Naive thymus-derived CD4-positive, alpha-beta T cell (primary cell): ENCODE data around the gene PITPNC1. TPM values are rescaled to one million over a fixed set of nuclear protein-coding genes. Genes with fewer than 3 reads are reported as not detected.
"Not testable (repeated sequence)": the region's sequence is repeated elsewhere in the genome, so short reads cannot be mapped to it uniquely, and the experiment has no call there.

Experiments
- ATAC-seq: fragments of 150-1000 bp; cut with Tn5 transposase; 2 replicates; pipeline ENCODE4 v1.10.0; 2021; ENCODE audit warnings: mild to moderate bottlenecking, moderate library complexity
- CTCF ChIA-PET: fragments of 350-600 bp; sonication (Branson Sonifier 250); formaldehyde crosslinking; loops from one replicate; lab custom pipeline; 2021; ENCODE audit warnings: antibody characterized with exemption; lab: Charles Lee
- POLR2A ChIA-PET: fragments of 350-600 bp; sonication (Branson Sonifier 250); formaldehyde crosslinking; loops from one replicate; lab custom pipeline; 2021; ENCODE audit warnings: antibody characterized with exemption, inconsistent platforms; lab: Charles Lee
- DNase-seq, 9 donors: peaks; one replicate each; pipeline versions ENCODE4 v3.0.0 to v3.0.0-alpha.2; 2020 to 2022; ENCODE audit warnings: mixed read lengths in 1 of 9
- H3K27ac ChIP-seq: one replicate; pipeline ENCODE4 v1.7.0; 2013; ENCODE audit warnings: mild to moderate bottlenecking, low read depth, low read length, moderate library complexity
- H3K27me3 ChIP-seq, 2 donors: one replicate each; pipeline ENCODE4 v1.7.0; 2013; ENCODE audit warnings: low read length in 2 of 2, mild to moderate bottlenecking in 2 of 2, moderate library complexity in 2 of 2; ENCODE audit not compliant: control insufficient read depth in 2 of 2, insufficient read depth in 2 of 2
- H3K36me3 ChIP-seq, 3 experiments: 1 replicate in 2 of 3; 2 replicates in 1 of 3; pipeline ENCODE4 v1.7.0; 2013; ENCODE audit warnings: low read length in 3 of 3, mild to moderate bottlenecking in 3 of 3, moderate library complexity in 1 of 3; ENCODE audit not compliant: insufficient read depth in 3 of 3, control insufficient read depth in 2 of 3
- H3K4me1 ChIP-seq, 2 donors: one replicate each; pipeline ENCODE4 v1.7.0; 2013; ENCODE audit warnings: low read length in 2 of 2, mild to moderate bottlenecking in 2 of 2, moderate library complexity in 1 of 2; ENCODE audit not compliant: control insufficient read depth in 2 of 2, insufficient read depth in 2 of 2
- H3K4me3 ChIP-seq: 2 replicates; pipeline ENCODE4 v1.7.0; 2013; ENCODE audit warnings: mild to moderate bottlenecking, low read length
- H3K9me3 ChIP-seq, 3 experiments: 1 replicate in 2 of 3; 2 replicates in 1 of 3; pipeline ENCODE4 v1.7.0; 2013; ENCODE audit warnings: low read length in 3 of 3; ENCODE audit not compliant: control insufficient read depth in 2 of 3
- H3K27ac Mint-ChIP-seq, 9 donors: one replicate each; pipeline ENCODE4 v1.8.0; 2020 to 2022; ENCODE audit warnings: mixed read lengths in 9 of 9, mild to moderate bottlenecking in 8 of 9, moderate library complexity in 5 of 9, inconsistent platforms in 2 of 9
- H3K27me3 Mint-ChIP-seq, 5 donors: one replicate each; pipeline ENCODE4 v1.8.0; 2021 to 2022; ENCODE audit warnings: mixed read lengths in 5 of 5, mild to moderate bottlenecking in 1 of 5
- H3K36me3 Mint-ChIP-seq, 5 donors: one replicate each; pipeline ENCODE4 v1.8.0; 2020 to 2022; ENCODE audit warnings: mixed read lengths in 5 of 5, mild to moderate bottlenecking in 3 of 5, inconsistent platforms in 1 of 5
- H3K4me1 Mint-ChIP-seq, 7 donors: one replicate each; pipeline ENCODE4 v1.8.0; 2020 to 2022; ENCODE audit warnings: mixed read lengths in 7 of 7, mild to moderate bottlenecking in 3 of 7, inconsistent platforms in 1 of 7
- H3K4me3 Mint-ChIP-seq, 10 donors: one replicate each; pipeline ENCODE4 v1.8.0; 2020 to 2022; ENCODE audit warnings: mild to moderate bottlenecking in 10 of 10, mixed read lengths in 10 of 10, moderate library complexity in 6 of 10, inconsistent platforms in 2 of 10
- H3K9me3 Mint-ChIP-seq, 11 donors: one replicate each; pipeline ENCODE4 v1.8.0; 2020 to 2022; ENCODE audit warnings: mixed read lengths in 11 of 11, mild to moderate bottlenecking in 4 of 11, inconsistent platforms in 1 of 11, moderate library complexity in 1 of 11
- intact Hi-C, 2 donors: fragments of 100-400 bp; cut with micrococcal nuclease; formaldehyde crosslinking; loops; one replicate each; pipeline ENCODE4 v1.15.1; 2023
- polyA plus RNA-seq, 2 donors: library from polyadenylated mRNA; unstranded; fragments of 300-500 nt; fragmentation: Illumina TruSeq; gene quantifications; one replicate each; pipeline ENCODE4 v1.2.3, GENCODE V29; 2021
- total RNA-seq, 6 experiments: library from RNA in 5 of 6; stranded (reverse) in 5 of 6; gene quantifications; 1 replicate in 5 of 6; 2 replicates in 1 of 6; pipeline ENCODE4 v1.2.3 and lab custom pipeline; 2021 to 2026

PITPNC1 gene
- total and polyA plus RNA-seq, 7 experiments from 2014 or later = 53.1 to 148 (median 102) TPM

DNA sequence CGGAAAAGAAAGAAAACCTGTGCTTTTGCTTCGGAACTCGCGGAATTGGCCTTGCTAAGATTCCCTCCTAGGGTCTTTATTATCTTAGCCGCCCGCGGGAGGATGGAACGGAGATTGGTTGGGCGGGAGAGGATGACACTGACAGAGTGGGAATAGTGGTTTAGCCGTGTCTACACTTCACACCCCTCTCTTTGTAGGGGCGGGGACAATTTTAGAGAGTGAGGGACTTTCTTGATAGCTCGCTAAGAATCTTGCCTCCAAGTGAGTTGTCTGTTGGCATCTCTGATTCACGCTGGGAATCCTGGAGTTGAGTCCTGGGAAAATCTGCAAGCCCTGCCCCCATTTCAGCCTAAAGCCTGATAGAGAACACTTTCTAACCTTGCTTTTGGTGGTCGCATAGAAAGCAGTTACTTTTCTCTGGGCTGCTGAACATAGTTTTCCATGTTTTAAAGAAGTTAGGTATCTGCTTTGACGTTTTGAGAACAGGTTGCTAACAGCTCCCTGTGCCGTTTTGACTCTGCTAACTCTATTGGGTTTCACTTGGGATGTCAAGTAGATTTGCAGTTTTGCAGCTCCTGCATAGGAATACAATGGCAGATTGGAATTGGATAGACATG, 341.4 kb downstream of the PITPNC1 start:
- ATAC-seq (peak; percentile 15), DNase-seq (peak in 3 of 9 donors; percentile 10 to 64 (median 52))
- H3K27ac ChIP-seq = peak overlapping the region; percentile 95
- peak overlapping the region; percentile 96 for H3K4me3 ChIP-seq
- Mint-ChIP-seq H3K27me3 (peaks cover 0 to under 1% (median 0%) of the 10 kb centered on the region in 5 donors), H3K36me3 (peaks cover 10 to 15% (median 14%) of the 10 kb centered on the region in 5 donors), H3K27ac (peak overlapping the region; percentile 96 to 100 (median 99)), H3K4me1 (peaks cover 7 to 47% (median 28%) of the 10 kb centered on the region in 7 donors), H3K9me3 (peaks cover 0 to 4% (median 0%) of the 10 kb centered on the region in 11 donors), H3K4me3 (peak overlapping the region; percentile 95 to 100 (median 100))
- POLR2A ChIA-PET = interaction anchor here (0.6 to 2.3 kb wide), 7 partner anchors 8 to 794 kb away, joined by 3 to 11 read pairs (median 5); partner anchors contain the start of genes PRKAR1A and PSMD12
- intact Hi-C loops = loop anchor here in 1 of 2 donors (5.0 kb wide), 2 partner anchors 529 to 744 kb away; partner anchors contain the start of gene AMZ2
- H3K9me3 ChIP-seq = no peaks in the 10 kb centered on the region
- peaks cover 14 to 20% of the 10 kb centered on the region in 2 donors for H3K4me1 ChIP-seq
- CTCF ChIA-PET = interaction anchor here (1.8 kb wide), 1 partner anchor 18 kb away, joined by 5 read pairs; no protein-coding TSS in a partner anchor
- H3K36me3 ChIP-seq = peaks cover 7 to 33% (median 13%) of the 10 kb centered on the region in 3 experiments
- no peaks in the 10 kb centered on the region for H3K27me3 ChIP-seq

- ATAC-seq = peak; percentile 87
- Histone ChIP-seq H3K27me3 (no peaks in the 10 kb centered on the region), H3K4me3 (peak overlapping the region; percentile 34), H3K9me3 (no peaks in the 10 kb centered on the region), H3K36me3 (peaks cover 21 to 75% (median 48%) of the 10 kb centered on the region in 3 experiments), H3K27ac (peak overlapping the region; percentile 75), H3K4me1 (peaks cover 0 to 16% of the 10 kb centered on the region in 2 donors)
- POLR2A ChIA-PET = interaction anchor here (0.6 to 3.3 kb wide), 2 partner anchors 8 to 16 kb away, joined by 3 to 11 read pairs; partner anchors contain the start of gene NOL11
- H3K9me3 Mint-ChIP-seq = no peaks in the 10 kb centered on the region
- H3K4me3 Mint-ChIP-seq = peak overlapping the region; percentile 53 to 81 (median 60)
- intact Hi-C loops = loop anchor here in 1 of 2 donors (5.0 kb wide), 1 partner anchor 737 kb away; no protein-coding TSS in a partner anchor
- peak overlapping the region; percentile 84 to 98 (median 89) for H3K27ac Mint-ChIP-seq
- CTCF ChIA-PET = interaction anchor here (0.5 kb wide), 1 partner anchor 263 kb away, joined by 4 read pairs; no protein-coding TSS in a partner anchor
- peaks cover 6 to 52% (median 46%) of the 10 kb centered on the region in 7 donors for H3K4me1 Mint-ChIP-seq
- H3K36me3 Mint-ChIP-seq = peaks cover 18 to 65% (median 43%) of the 10 kb centered on the region in 5 donors
- peak in 7 of 9 donors; percentile 55 to 84 (median 76) for DNase-seq
- H3K27me3 Mint-ChIP-seq = no peaks in the 10 kb centered on the region
Measured at GRCh38 chr17:67725373-67725791, 348.3 kb downstream of the PITPNC1 start.

DNA sequence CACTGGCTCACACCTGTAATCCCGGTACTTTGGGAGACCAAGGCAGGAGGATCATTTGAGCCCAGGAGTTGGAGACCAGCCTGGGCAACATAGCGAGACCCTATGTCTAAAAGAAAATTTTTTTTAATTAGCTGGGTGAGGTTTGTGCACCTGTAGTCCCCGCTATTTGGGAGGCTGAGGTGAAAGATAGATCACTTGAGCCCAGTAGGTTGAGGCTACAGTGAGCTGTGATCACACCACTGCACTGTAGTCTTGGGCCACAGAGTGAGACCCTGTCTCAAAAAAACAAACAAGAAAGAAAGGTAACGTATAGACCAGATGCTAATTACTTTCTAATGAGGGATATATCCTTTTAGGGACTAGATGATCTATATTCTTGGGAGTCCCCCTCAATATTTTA, 348.7 kb downstream of the PITPNC1 start:
- POLR2A ChIA-PET = interaction anchor here (0.6 to 3.3 kb wide), 2 partner anchors 8 to 100 kb away, joined by 3 to 11 read pairs; partner anchors contain the start of gene NOL11
- Mint-ChIP-seq H3K27ac (peak overlapping the region; percentile 84 to 98 (median 89)), H3K4me3 (peak overlapping the region; percentile 53 to 81 (median 60)), H3K27me3 (no peaks in the 10 kb centered on the region), H3K36me3 (peaks cover 18 to 67% (median 43%) of the 10 kb centered on the region in 5 donors), H3K4me1 (peaks cover 6 to 51% (median 46%) of the 10 kb centered on the region in 7 donors), H3K9me3 (no peaks in the 10 kb centered on the region)
- Histone ChIP-seq H3K4me3 (no peak overlapping the region), H3K4me1 (peaks cover 0 to 16% of the 10 kb centered on the region in 2 donors), H3K27me3 (no peaks in the 10 kb centered on the region), H3K9me3 (no peaks in the 10 kb centered on the region), H3K27ac (peak overlapping the region; percentile 75), H3K36me3 (peaks cover 21 to 75% (median 48%) of the 10 kb centered on the region in 3 experiments)
- no peak for DNase-seq
- CTCF ChIA-PET = no interaction called here
- ATAC-seq = peak; percentile 45
- intact Hi-C loops = loop anchor here in 1 of 2 donors (5.0 kb wide), 1 partner anchor 736 kb away; no protein-coding TSS in a partner anchor

- POLR2A ChIA-PET = interaction anchor here (3.3 kb wide), 1 partner anchor 10 kb away, joined by 11 read pairs; the partner anchor contains the start of gene NOL11
- H3K27me3 ChIP-seq, DNase-seq, CTCF ChIA-PET, H3K9me3 ChIP-seq, H3K27me3 Mint-ChIP-seq, H3K4me3 ChIP-seq, ATAC-seq, H3K9me3 Mint-ChIP-seq: not testable (repeated sequence)
- Histone ChIP-seq H3K4me1 (peaks cover 0 to 16% of the 10 kb centered on the region in 2 donors), H3K36me3 (peaks cover 14 to 74% (median 43%) of the 10 kb centered on the region in 3 experiments), H3K27ac (peak overlapping the region; percentile 75)
- intact Hi-C loops = loop anchor here in 1 of 2 donors (5.0 kb wide), 1 partner anchor 735 kb away; no protein-coding TSS in a partner anchor
- H3K4me3 Mint-ChIP-seq = peak overlapping the region in 2 of 10 donors; percentile 50 to 68
- peak overlapping the region in 8 of 9 donors; percentile 84 to 98 (median 92) for H3K27ac Mint-ChIP-seq
- peaks cover 20 to 64% (median 45%) of the 10 kb centered on the region in 5 donors for H3K36me3 Mint-ChIP-seq
- H3K4me1 Mint-ChIP-seq = peaks cover 6 to 53% (median 48%) of the 10 kb centered on the region in 7 donors
Measured at GRCh38 chr17:67727152-67728039, 350.3 kb downstream of the PITPNC1 start.

- intact Hi-C loops = loop anchor here in 1 of 2 donors (5.0 kb wide), 1 partner anchor 732 kb away; no protein-coding TSS in a partner anchor
- Mint-ChIP-seq H3K27me3 (no peaks in the 10 kb centered on the region), H3K36me3 (peaks cover 20 to 71% (median 50%) of the 10 kb centered on the region in 5 donors), H3K9me3 (no peaks in the 10 kb centered on the region), H3K4me1 (peaks cover 13 to 65% (median 63%) of the 10 kb centered on the region in 7 donors), H3K27ac (peak overlapping the region in 2 of 9 donors; percentile 48 to 79), H3K4me3 (no peak overlapping the region)
- no peak for DNase-seq
- Histone ChIP-seq H3K27me3 (no peaks in the 10 kb centered on the region), H3K36me3 (peaks cover 16 to 74% (median 29%) of the 10 kb centered on the region in 3 experiments), H3K4me3 (no peak overlapping the region), H3K4me1 (peaks cover 0 to 14% of the 10 kb centered on the region in 2 donors), H3K9me3 (no peaks in the 10 kb centered on the region), H3K27ac (no peak overlapping the region)
- POLR2A ChIA-PET = interaction anchor here (0.6 kb wide), 1 partner anchor 115 kb away, joined by 3 read pairs; no protein-coding TSS in a partner anchor
- CTCF ChIA-PET = no interaction called here
- no peak for ATAC-seq
Measured at GRCh38 chr17:67729903-67730302, 352.8 kb downstream of the PITPNC1 start.
